DOHH2 (cell line): ENCODE data around the gene CDH4.

Experiments used
- H3F3A ChIP-seq: fragments of 200-600 bp; sonication (generic), shearing (Covaris generic); 2 replicates; pipeline ENCODE4 v1.6.0; 2016; ENCODE audit warnings: antibody characterized with exemption, mild to moderate bottlenecking; ENCODE audit not compliant: control insufficient read depth, insufficient read depth
- H3K27ac ChIP-seq: fragments of 200-600 bp; sonication (generic); 2 replicates; pipeline ENCODE4 v1.5.1; 2014; ENCODE audit warnings: low read depth, mild to moderate bottlenecking, low read length, moderate library complexity
- H3K27me3 ChIP-seq: fragments of 200-600 bp; sonication (generic); 2 replicates; pipeline ENCODE4 v1.6.1; 2014; ENCODE audit warnings: mild to moderate bottlenecking, low read length, mixed read lengths; ENCODE audit not compliant: control insufficient read depth
- H3K36me3 ChIP-seq: fragments of 200-600 bp; sonication (generic); 2 replicates; pipeline ENCODE4 v1.6.1; 2014; ENCODE audit warnings: mild to moderate bottlenecking, low read length, moderate library complexity, mixed read lengths; ENCODE audit not compliant: control insufficient read depth
- H3K4me1 ChIP-seq: fragments of 200-600 bp; sonication (generic); 2 replicates; pipeline ENCODE4 v1.6.1; 2014; ENCODE audit warnings: mild to moderate bottlenecking, low read length, mixed read lengths; ENCODE audit not compliant: control insufficient read depth
- H3K4me2 ChIP-seq: fragments of 200-600 bp; sonication (generic); 2 replicates; pipeline ENCODE4 v1.6.0; 2014; ENCODE audit warnings: mild to moderate bottlenecking, low read length, moderate library complexity
- H3K4me3 ChIP-seq: fragments of 200-600 bp; sonication (generic); 2 replicates; pipeline ENCODE4 v1.5.1; 2014; ENCODE audit warnings: mild to moderate bottlenecking, low read length, mixed read lengths
- H3K79me2 ChIP-seq: fragments of 200-600 bp; sonication (generic); 2 replicates; pipeline ENCODE4 v1.6.1; 2014; ENCODE audit warnings: mild to moderate bottlenecking, low read length, mixed read lengths; ENCODE audit not compliant: control insufficient read depth
- H3K9me2 ChIP-seq: fragments of 200-600 bp; sonication (generic); replicated peaks from 2 replicates; pipeline ENCODE4 v1.6.1; 2014; ENCODE audit warnings: mild to moderate bottlenecking, low read length, mixed read lengths; ENCODE audit not compliant: control insufficient read depth
- H3K9me3 ChIP-seq: fragments of 200-600 bp; sonication (generic); 2 replicates; pipeline ENCODE4 v1.6.1; 2014; ENCODE audit warnings: antibody characterized with exemption, low read length, mixed read lengths; ENCODE audit not compliant: control insufficient read depth, insufficient read depth
- H4K20me1 ChIP-seq: fragments of 200-600 bp; sonication (generic); 2 replicates; pipeline ENCODE4 v1.6.0; 2014; ENCODE audit warnings: low read depth, mild to moderate bottlenecking, antibody characterized with exemption, low read length, moderate library complexity; ENCODE audit not compliant: control insufficient read depth, insufficient read depth
- CTCF ChIP-seq: fragments of 200-600 bp; sonication (generic); IDR thresholded peaks from one replicate; pipeline ENCODE4 v1.5.1; 2014; ENCODE audit warnings: antibody characterized with exemption, mild to moderate bottlenecking, low read depth, low read length; ENCODE audit not compliant: poor library complexity, severe bottlenecking
- EZH2phosphoT487 ChIP-seq: fragments of 200-600 bp; sonication (generic); IDR thresholded peaks from 2 replicates; pipeline ENCODE4 v1.6.1; 2017; ENCODE audit warnings: borderline replicate concordance, mild to moderate bottlenecking, antibody characterized with exemption, low read length, moderate library complexity, mixed read lengths

Gene CDH4

GRCh38 chr20:61285152-61285645 is 33.1 kb downstream of the CDH4 start:
- Histone ChIP-seq H3K9me2 (no peaks in the 10 kb centered on the region), H3K4me3 (no peak overlapping the region), H3K79me2 (no peaks in the 10 kb centered on the region), H3K36me3 (no peaks in the 10 kb centered on the region), H3K9me3 (peaks cover 32% of the 10 kb centered on the region), H3F3A (peaks cover 10% of the 10 kb centered on the region), H3K27ac (no peak overlapping the region), H4K20me1 (no peaks in the 10 kb centered on the region), H3K27me3 (no peaks in the 10 kb centered on the region), H3K4me1 (no peaks in the 10 kb centered on the region), H3K4me2 (no peak overlapping the region)
- TF ChIP-seq CTCF, result no peak
- no peak for TF ChIP-seq EZH2phosphoT487

GRCh38 chr20:61285691-61286090 is 33.6 kb downstream of the CDH4 start:
- Histone ChIP-seq H3K4me2 (no peak overlapping the region), H3K79me2 (no peaks in the 10 kb centered on the region), H3K27ac (no peak overlapping the region), H3K4me1 (no peaks in the 10 kb centered on the region), H3K36me3 (no peaks in the 10 kb centered on the region), H4K20me1 (no peaks in the 10 kb centered on the region), H3K27me3 (no peaks in the 10 kb centered on the region), H3K9me3 (peaks cover 30% of the 10 kb centered on the region), H3K4me3 (no peak overlapping the region), H3K9me2 (no peaks in the 10 kb centered on the region), H3F3A (peaks cover 10% of the 10 kb centered on the region)
- TF ChIP-seq EZH2phosphoT487, result no peak
- TF ChIP-seq CTCF, result no peak

GRCh38 chr20:61287583-61288275 is 35.7 kb downstream of the CDH4 start:
- H3K9me3 ChIP-seq, result peaks cover 17% of the 10 kb centered on the region
- no peaks in the 10 kb centered on the region for H4K20me1 ChIP-seq
- peaks cover 7% of the 10 kb centered on the region for H3F3A ChIP-seq
- H3K27me3 ChIP-seq, result no peaks in the 10 kb centered on the region
- no peak overlapping the region for H3K27ac ChIP-seq
- TF ChIP-seq EZH2phosphoT487 (no peak), CTCF (no peak)
- no peaks in the 10 kb centered on the region for H3K79me2 ChIP-seq
- no peaks in the 10 kb centered on the region for H3K9me2 ChIP-seq
- H3K4me3 ChIP-seq, result no peak overlapping the region
- no peak overlapping the region for H3K4me2 ChIP-seq
- no peaks in the 10 kb centered on the region for H3K4me1 ChIP-seq
- H3K36me3 ChIP-seq, result no peaks in the 10 kb centered on the region
